Skeletal muscle satellite cell (primary cell): ENCODE measurements around the gene EXOC4.

Experiments used
- H3K27me3 ChIP-seq: 2 replicates; pipeline ENCODE4 v1.7.0; 2013; ENCODE audit warnings: low read length; ENCODE audit not compliant: control insufficient read depth, insufficient read depth
- H3K36me3 ChIP-seq: 2 replicates; pipeline ENCODE4 v1.7.0; 2013; ENCODE audit warnings: mild to moderate bottlenecking, control low read depth, low read length; ENCODE audit not compliant: insufficient read depth
- H3K4me1 ChIP-seq: 2 replicates; pipeline ENCODE4 v1.7.0; 2013; ENCODE audit warnings: low read length; ENCODE audit not compliant: control insufficient read depth, insufficient read depth
- H3K4me2 ChIP-seq: 2 replicates; pipeline ENCODE4 v1.7.0; 2013; ENCODE audit warnings: mild to moderate bottlenecking, low read length
- H3K4me3 ChIP-seq: 2 replicates; pipeline ENCODE4 v1.7.0; 2013; ENCODE audit warnings: low read length
- H3K9ac ChIP-seq: 2 replicates; pipeline ENCODE4 v1.7.0; 2013; ENCODE audit warnings: mild to moderate bottlenecking, low read depth, low read length, moderate library complexity
- H3K9me3 ChIP-seq: replicated peaks from 2 replicates; pipeline ENCODE4 v1.7.0; 2013; ENCODE audit warnings: mild to moderate bottlenecking, control low read depth, low read length

The EXOC4 gene

GRCh38 chr7:134019251-134019650 lies 766.4 kb downstream of the EXOC4 start:
- no peak overlapping the region for H3K9ac ChIP-seq
- H3K4me3 ChIP-seq, result no peak overlapping the region
- H3K4me2 ChIP-seq, result no peak overlapping the region
- H3K4me1 ChIP-seq, result no peaks in the 10 kb centered on the region
- H3K27me3 ChIP-seq, result no peaks in the 10 kb centered on the region
- H3K36me3 ChIP-seq, result no peaks in the 10 kb centered on the region
- H3K9me3 ChIP-seq, result no peaks in the 10 kb centered on the region

GRCh38 chr7:134021836-134022235 lies 769.0 kb downstream of the EXOC4 start:
- Histone ChIP-seq H3K9ac (no peak overlapping the region), H3K4me3 (no peak overlapping the region), H3K4me2 (no peak overlapping the region), H3K27me3 (no peaks in the 10 kb centered on the region), H3K9me3 (no peaks in the 10 kb centered on the region), H3K4me1 (no peaks in the 10 kb centered on the region), H3K36me3 (no peaks in the 10 kb centered on the region)

- Histone ChIP-seq H3K9ac (no peak overlapping the region), H3K4me1 (no peaks in the 10 kb centered on the region), H3K4me2 (no peak overlapping the region), H3K4me3 (no peak overlapping the region), H3K9me3 (no peaks in the 10 kb centered on the region), H3K27me3 (no peaks in the 10 kb centered on the region), H3K36me3 (no peaks in the 10 kb centered on the region)
These were observed 769.5 kb downstream of the EXOC4 start for GRCh38 chr7:134022286-134022911.

- Histone ChIP-seq H3K4me2 (no peak overlapping the region), H3K4me3 (no peak overlapping the region), H3K36me3 (no peaks in the 10 kb centered on the region), H3K9ac (no peak overlapping the region), H3K9me3 (no peaks in the 10 kb centered on the region), H3K4me1 (no peaks in the 10 kb centered on the region), H3K27me3 (no peaks in the 10 kb centered on the region)
These were observed 771.9 kb downstream of the EXOC4 start for GRCh38 chr7:134024739-134025138.

GRCh38 chr7:134028853-134029252 lies 776.0 kb downstream of the EXOC4 start:
- Histone ChIP-seq H3K4me3 (no peak overlapping the region), H3K4me2 (no peak overlapping the region), H3K9ac (no peak overlapping the region), H3K36me3 (no peaks in the 10 kb centered on the region), H3K4me1 (no peaks in the 10 kb centered on the region), H3K27me3 (no peaks in the 10 kb centered on the region), H3K9me3 (no peaks in the 10 kb centered on the region)

- Histone ChIP-seq H3K9ac (no peak overlapping the region), H3K27me3 (no peaks in the 10 kb centered on the region), H3K4me3 (no peak overlapping the region), H3K9me3 (no peaks in the 10 kb centered on the region), H3K36me3 (no peaks in the 10 kb centered on the region), H3K4me2 (no peak overlapping the region), H3K4me1 (no peaks in the 10 kb centered on the region)
These were observed 776.9 kb downstream of the EXOC4 start for GRCh38 chr7:134029743-134030142.

- H3K4me3 ChIP-seq, result no peak overlapping the region
- H3K36me3 ChIP-seq, result no peaks in the 10 kb centered on the region
- H3K27me3 ChIP-seq, result no peaks in the 10 kb centered on the region
- no peak overlapping the region for H3K9ac ChIP-seq
- H3K4me1 ChIP-seq, result no peaks in the 10 kb centered on the region
- no peaks in the 10 kb centered on the region for H3K9me3 ChIP-seq
- H3K4me2 ChIP-seq, result no peak overlapping the region
These were observed 777.6 kb downstream of the EXOC4 start for GRCh38 chr7:134030460-134030865.

- H3K9ac ChIP-seq, result no peak overlapping the region
- H3K36me3 ChIP-seq, result no peaks in the 10 kb centered on the region
- H3K4me3 ChIP-seq, result no peak overlapping the region
- H3K9me3 ChIP-seq, result no peaks in the 10 kb centered on the region
- H3K4me2 ChIP-seq, result no peak overlapping the region
- H3K27me3 ChIP-seq, result no peaks in the 10 kb centered on the region
- no peaks in the 10 kb centered on the region for H3K4me1 ChIP-seq
These were observed 779.1 kb downstream of the EXOC4 start for GRCh38 chr7:134031835-134032617.

- Histone ChIP-seq H3K4me3 (no peak overlapping the region), H3K4me1 (no peaks in the 10 kb centered on the region), H3K4me2 (no peak overlapping the region), H3K9ac (no peak overlapping the region), H3K36me3 (no peaks in the 10 kb centered on the region), H3K9me3 (no peaks in the 10 kb centered on the region), H3K27me3 (no peaks in the 10 kb centered on the region)
These were observed 781.8 kb downstream of the EXOC4 start for GRCh38 chr7:134034652-134035051.

- Histone ChIP-seq H3K4me3 (no peak overlapping the region), H3K4me2 (no peak overlapping the region), H3K27me3 (no peaks in the 10 kb centered on the region), H3K4me1 (no peaks in the 10 kb centered on the region), H3K36me3 (no peaks in the 10 kb centered on the region), H3K9ac (no peak overlapping the region), H3K9me3 (no peaks in the 10 kb centered on the region)
These were observed 785.1 kb downstream of the EXOC4 start for GRCh38 chr7:134037991-134038390.

- Histone ChIP-seq H3K36me3 (no peaks in the 10 kb centered on the region), H3K9me3 (no peaks in the 10 kb centered on the region), H3K27me3 (no peaks in the 10 kb centered on the region), H3K4me2 (no peak overlapping the region), H3K4me3 (no peak overlapping the region), H3K4me1 (no peaks in the 10 kb centered on the region), H3K9ac (no peak overlapping the region)
These were observed 788.1 kb downstream of the EXOC4 start for GRCh38 chr7:134040988-134041387.

- no peaks in the 10 kb centered on the region for H3K9me3 ChIP-seq
- H3K4me2 ChIP-seq, result no peak overlapping the region
- no peak overlapping the region for H3K4me3 ChIP-seq
- H3K36me3 ChIP-seq, result no peaks in the 10 kb centered on the region
- no peak overlapping the region for H3K9ac ChIP-seq
- no peaks in the 10 kb centered on the region for H3K4me1 ChIP-seq
- H3K27me3 ChIP-seq, result no peaks in the 10 kb centered on the region
These were observed 788.6 kb downstream of the EXOC4 start for GRCh38 chr7:134041477-134041876.
